Stimulated activated CD8-positive, alpha-beta memory T cell treated with anti-CD3 and anti-CD28 coated beads, Interleukin-7, amount 100 ng/mL, for 4 hours (primary cell): ENCODE results near the gene RPL41.
"Not testable (repeated sequence)": the region's sequence is repeated elsewhere in the genome, so short reads cannot be mapped to it uniquely, and the experiment has no call there.

ENCODE experiments used
- DNase-seq, 2 donors: peaks; one replicate each; pipeline ENCODE4 v3.0.0-alpha.2; 2020; ENCODE audit warnings: low read depth in 2 of 2

RPL41 gene

GRCh38 chr12:56116267-56117081 lies at the start of gene RPL41:
Gene RPL41, plus strand, starts transcription at chr12:56116633.
- peak; percentile 88 to 91 for DNase-seq

- no peak for DNase-seq
These were observed 44.8 kb upstream of the RPL41 start for GRCh38 chr12:56071648-56072047.

- DNase-seq, result no peak
These were observed 42.0 kb upstream of the RPL41 start for GRCh38 chr12:56074396-56074795.

- not testable (repeated sequence) for DNase-seq
These were observed 38.5 kb upstream of the RPL41 start for GRCh38 chr12:56077966-56078365.

GRCh38 chr12:56078427-56078826 lies 38.0 kb upstream of the RPL41 start:
- no peak for DNase-seq

- peak in 1 of 2 donors; percentile 47 for DNase-seq
These were observed 37.3 kb upstream of the RPL41 start for GRCh38 chr12:56078931-56079722.

GRCh38 chr12:56079723-56080555 lies 36.5 kb upstream of the RPL41 start, which contains the start of gene ERBB3:
Gene ERBB3, plus strand, starts transcription at chr12:56080165. Its CDS starts 136 bp downstream, at chr12:56080301.
- peak; percentile 46 to 73 for DNase-seq

GRCh38 chr12:56080556-56081138 lies 35.8 kb upstream of the RPL41 start:
- no peak for DNase-seq

GRCh38 chr12:56081393-56082347 lies 34.8 kb upstream of the RPL41 start:
- no peak for DNase-seq

- DNase-seq, result no peak
These were observed 34.1 kb upstream of the RPL41 start for GRCh38 chr12:56082382-56082781.

GRCh38 chr12:56082967-56083366 lies 33.5 kb upstream of the RPL41 start:
- DNase-seq, result no peak

GRCh38 chr12:56084958-56085543 lies 31.4 kb upstream of the RPL41 start:
- DNase-seq, result no peak

- no peak for DNase-seq
These were observed 30.3 kb upstream of the RPL41 start for GRCh38 chr12:56086096-56086495.

GRCh38 chr12:56086608-56087007 lies 29.8 kb upstream of the RPL41 start:
- DNase-seq, result no peak

- DNase-seq, result no peak
These were observed 29.2 kb upstream of the RPL41 start for GRCh38 chr12:56087220-56087619.

- DNase-seq, result no peak
These were observed 18.7 kb upstream of the RPL41 start for GRCh38 chr12:56097738-56098137.

- no peak for DNase-seq
These were observed 17.8 kb upstream of the RPL41 start for GRCh38 chr12:56098592-56098991.

- no peak for DNase-seq
These were observed 16.6 kb upstream of the RPL41 start for GRCh38 chr12:56099787-56100186.

- no peak for DNase-seq
These were observed 15.4 kb upstream of the RPL41 start for GRCh38 chr12:56101045-56101444.

GRCh38 chr12:56102683-56103065 lies 13.8 kb upstream of the RPL41 start:
- DNase-seq, result no peak
